Measurements from ENCODE around the gene TNFSF8.

Gene TNFSF8

GRCh38 chr9:114900942-114901802 is 29.2 kb downstream of the TNFSF8 start:
- Histone ChIP-seq H3K36me3 (ENCODE audit: low read length) (no peaks in the 10 kb centered on the region), H3K4me2 (ENCODE audit: low read depth, low read length, poor library complexity, severe bottlenecking) (no peak overlapping the region), H2AFZ (ENCODE audit: low read depth, low read length, severe bottlenecking) (no peak overlapping the region), H3K9ac (ENCODE audit: low read length) (no peak overlapping the region), H3K4me3 (ENCODE audit: insufficient read depth, low read length, poor library complexity, severe bottlenecking) (no peak overlapping the region), H3K27ac (ENCODE audit: low read depth, low read length) (no peak overlapping the region), H3F3A (ENCODE audit: insufficient read depth) (no peaks in the 10 kb centered on the region; the same call in 1 of the 2 replicates), H3K27me3 (ENCODE audit: low read length) (no peaks in the 10 kb centered on the region), H3K9me3 (ENCODE audit: insufficient read depth, low read length) (no peaks in the 10 kb centered on the region), H3K79me2 (ENCODE audit: insufficient read depth, low read length) (no peaks in the 10 kb centered on the region), H3K9me2 (replicated peaks; ENCODE audit: insufficient read depth, low read length) (no peaks in the 10 kb centered on the region), H4K20me1 (ENCODE audit: low read depth, low read length) (no peaks in the 10 kb centered on the region)
- TF ChIP-seq CTCF (IDR thresholded peaks at IDR 0.05; ENCODE audit: insufficient read depth, low read length, poor library complexity, severe bottlenecking), result no peak
- no peak for TF ChIP-seq EZH2phosphoT487 (conservative IDR thresholded peaks at IDR 0.05; ENCODE audit: low read length)

- Histone ChIP-seq H4K20me1 (ENCODE audit: low read depth, low read length) (no peaks in the 10 kb centered on the region), H3K4me2 (ENCODE audit: low read depth, low read length, poor library complexity, severe bottlenecking) (no peak overlapping the region), H3K36me3 (ENCODE audit: low read length) (no peaks in the 10 kb centered on the region), H3K79me2 (ENCODE audit: insufficient read depth, low read length) (no peaks in the 10 kb centered on the region), H3K9me3 (ENCODE audit: insufficient read depth, low read length) (no peaks in the 10 kb centered on the region), H2AFZ (ENCODE audit: low read depth, low read length, severe bottlenecking) (no peak overlapping the region), H3K27ac (ENCODE audit: low read depth, low read length) (no peak overlapping the region), H3K27me3 (ENCODE audit: low read length) (no peaks in the 10 kb centered on the region), H3K4me3 (ENCODE audit: insufficient read depth, low read length, poor library complexity, severe bottlenecking) (no peak overlapping the region), H3F3A (ENCODE audit: insufficient read depth) (no peaks in the 10 kb centered on the region; the same call in 1 of the 2 replicates), H3K9ac (ENCODE audit: low read length) (no peak overlapping the region), H3K9me2 (replicated peaks; ENCODE audit: insufficient read depth, low read length) (no peaks in the 10 kb centered on the region)
- no peak for TF ChIP-seq EZH2phosphoT487 (conservative IDR thresholded peaks at IDR 0.05; ENCODE audit: low read length)
- TF ChIP-seq CTCF (IDR thresholded peaks at IDR 0.05; ENCODE audit: insufficient read depth, low read length, poor library complexity, severe bottlenecking), result no peak
Observed at GRCh38 chr9:114899995-114900394, 30.4 kb downstream of the TNFSF8 start.

GRCh38 chr9:114899461-114899860 is 30.9 kb downstream of the TNFSF8 start:
- Histone ChIP-seq H4K20me1 (ENCODE audit: low read depth, low read length) (no peaks in the 10 kb centered on the region), H3F3A (ENCODE audit: insufficient read depth) (no peaks in the 10 kb centered on the region; the same call in 1 of the 2 replicates), H3K36me3 (ENCODE audit: low read length) (no peaks in the 10 kb centered on the region), H3K9me3 (ENCODE audit: insufficient read depth, low read length) (no peaks in the 10 kb centered on the region), H3K9ac (ENCODE audit: low read length) (no peak overlapping the region), H3K27ac (ENCODE audit: low read depth, low read length) (no peak overlapping the region), H3K27me3 (ENCODE audit: low read length) (no peaks in the 10 kb centered on the region), H3K4me2 (ENCODE audit: low read depth, low read length, poor library complexity, severe bottlenecking) (no peak overlapping the region), H3K79me2 (ENCODE audit: insufficient read depth, low read length) (no peaks in the 10 kb centered on the region), H2AFZ (ENCODE audit: low read depth, low read length, severe bottlenecking) (no peak overlapping the region), H3K4me3 (ENCODE audit: insufficient read depth, low read length, poor library complexity, severe bottlenecking) (no peak overlapping the region), H3K9me2 (replicated peaks; ENCODE audit: insufficient read depth, low read length) (no peaks in the 10 kb centered on the region)
- no peak for TF ChIP-seq EZH2phosphoT487 (conservative IDR thresholded peaks at IDR 0.05; ENCODE audit: low read length)
- TF ChIP-seq CTCF (IDR thresholded peaks at IDR 0.05; ENCODE audit: insufficient read depth, low read length, poor library complexity, severe bottlenecking), result no peak
